ENCODE measurements around the gene TNF.

The TNF gene

GRCh38 chr6:31580807-31581433 lies 5.6 kb downstream of the TNF start (continued):
- TF ChIP-seq, protein P1, sequence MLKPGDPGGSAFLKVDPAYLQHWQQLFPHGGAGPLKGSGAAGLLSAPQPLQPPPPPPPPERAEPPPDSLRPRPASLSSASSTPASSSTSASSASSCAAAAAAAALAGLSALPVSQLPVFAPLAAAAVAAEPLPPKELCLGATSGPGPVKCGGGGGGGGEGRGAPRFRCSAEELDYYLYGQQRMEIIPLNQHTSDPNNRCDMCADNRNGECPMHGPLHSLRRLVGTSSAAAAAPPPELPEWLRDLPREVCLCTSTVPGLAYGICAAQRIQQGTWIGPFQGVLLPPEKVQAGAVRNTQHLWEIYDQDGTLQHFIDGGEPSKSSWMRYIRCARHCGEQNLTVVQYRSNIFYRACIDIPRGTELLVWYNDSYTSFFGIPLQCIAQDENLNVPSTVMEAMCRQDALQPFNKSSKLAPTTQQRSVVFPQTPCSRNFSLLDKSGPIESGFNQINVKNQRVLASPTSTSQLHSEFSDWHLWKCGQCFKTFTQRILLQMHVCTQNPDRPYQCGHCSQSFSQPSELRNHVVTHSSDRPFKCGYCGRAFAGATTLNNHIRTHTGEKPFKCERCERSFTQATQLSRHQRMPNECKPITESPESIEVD (tag by site-specific recombination; IDR thresholded peaks at IDR 0.05) = no peak
- TF ChIP-seq SALL2 (tag by site-specific recombination; IDR thresholded peaks at IDR 0.05; ENCODE audit: borderline replicate concordance) (no peak), ZNF335 (tag by site-specific recombination; conservative IDR thresholded peaks at IDR 0.05) (peak; percentile 77), ZNF292 (tag by site-specific recombination; IDR thresholded peaks at IDR 0.05; ENCODE audit: borderline replicate concordance, low read depth) (no peak), ZNF837 (tag by site-specific recombination; IDR thresholded peaks at IDR 0.05) (no peak), ZNF202 (tag by site-specific recombination; IDR thresholded peaks at IDR 0.05; ENCODE audit: borderline replicate concordance) (no peak), ZNF350 (tag by site-specific recombination; IDR thresholded peaks at IDR 0.05) (no peak), ZNF544 (tag by site-specific recombination; IDR thresholded peaks at IDR 0.05) (no peak), ZNF701 (tag by site-specific recombination; IDR thresholded peaks at IDR 0.05) (no peak), BCL11A (tag by site-specific recombination; IDR thresholded peaks at IDR 0.05; ENCODE audit: low read depth) (no peak), ZNF211 (tag by site-specific recombination; IDR thresholded peaks at IDR 0.05; ENCODE audit: low read depth) (no peak), SP7 (tag by site-specific recombination; IDR thresholded peaks at IDR 0.05) (peak; percentile 46; the same call in 1 of the 2 replicates), ZNF37A (tag by site-specific recombination; IDR thresholded peaks at IDR 0.05) (no peak), ZNF677 (tag by site-specific recombination; IDR thresholded peaks at IDR 0.05) (no peak), ZNF585B (tag by site-specific recombination; IDR thresholded peaks at IDR 0.05) (no peak), SP2 (tag by site-specific recombination; IDR thresholded peaks at IDR 0.05) (peak; percentile 36; the same call in 1 of the 2 replicates), ZNF214 (tag by site-specific recombination; IDR thresholded peaks at IDR 0.05; ENCODE audit: borderline replicate concordance) (no peak), BCL11B (tag by site-specific recombination; IDR thresholded peaks at IDR 0.05; ENCODE audit: low read depth) (no peak; the same call in 1 of the 2 replicates), GLIS2 (tag by site-specific recombination; IDR thresholded peaks at IDR 0.05) (peak; percentile 88), ZNF610 (tag by site-specific recombination; IDR thresholded peaks at IDR 0.05; ENCODE audit: borderline replicate concordance) (0 out of 2 replicates have a peak, but pooled peaks have one; percentile 70), ZNF768 (tag by site-specific recombination; IDR thresholded peaks at IDR 0.05) (no peak), ZNF311 (tag by site-specific recombination; IDR thresholded peaks at IDR 0.05; ENCODE audit: borderline replicate concordance) (no peak), ZNF121 (tag by site-specific recombination; IDR thresholded peaks at IDR 0.05) (no peak), SCRT1 (tag by site-specific recombination; IDR thresholded peaks at IDR 0.05; ENCODE audit: borderline replicate concordance) (no peak), ZNF488 (tag by site-specific recombination; IDR thresholded peaks at IDR 0.05) (no peak), ZIC2 (tag by site-specific recombination; IDR thresholded peaks at IDR 0.05) (peak; percentile 61)
- TF ChIP-seq, protein P2, sequence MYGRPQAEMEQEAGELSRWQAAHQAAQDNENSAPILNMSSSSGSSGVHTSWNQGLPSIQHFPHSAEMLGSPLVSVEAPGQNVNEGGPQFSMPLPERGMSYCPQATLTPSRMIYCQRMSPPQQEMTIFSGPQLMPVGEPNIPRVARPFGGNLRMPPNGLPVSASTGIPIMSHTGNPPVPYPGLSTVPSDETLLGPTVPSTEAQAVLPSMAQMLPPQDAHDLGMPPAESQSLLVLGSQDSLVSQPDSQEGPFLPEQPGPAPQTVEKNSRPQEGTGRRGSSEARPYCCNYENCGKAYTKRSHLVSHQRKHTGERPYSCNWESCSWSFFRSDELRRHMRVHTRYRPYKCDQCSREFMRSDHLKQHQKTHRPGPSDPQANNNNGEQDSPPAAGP (tag by site-specific recombination; IDR thresholded peaks at IDR 0.05) = no peak
- TF ChIP-seq, protein P3, sequence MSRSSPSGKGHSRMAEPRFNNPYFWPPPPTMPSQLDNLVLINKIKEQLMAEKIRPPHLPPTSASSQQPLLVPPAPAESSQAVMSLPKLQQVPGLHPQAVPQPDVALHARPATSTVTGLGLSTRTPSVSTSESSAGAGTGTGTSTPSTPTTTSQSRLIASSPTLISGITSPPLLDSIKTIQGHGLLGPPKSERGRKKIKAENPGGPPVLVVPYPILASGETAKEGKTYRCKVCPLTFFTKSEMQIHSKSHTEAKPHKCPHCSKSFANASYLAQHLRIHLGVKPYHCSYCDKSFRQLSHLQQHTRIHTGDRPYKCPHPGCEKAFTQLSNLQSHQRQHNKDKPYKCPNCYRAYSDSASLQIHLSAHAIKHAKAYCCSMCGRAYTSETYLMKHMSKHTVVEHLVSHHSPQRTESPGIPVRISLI (tag by site-specific recombination; IDR thresholded peaks at IDR 0.05) = no peak
- TF ChIP-seq, protein P4, sequence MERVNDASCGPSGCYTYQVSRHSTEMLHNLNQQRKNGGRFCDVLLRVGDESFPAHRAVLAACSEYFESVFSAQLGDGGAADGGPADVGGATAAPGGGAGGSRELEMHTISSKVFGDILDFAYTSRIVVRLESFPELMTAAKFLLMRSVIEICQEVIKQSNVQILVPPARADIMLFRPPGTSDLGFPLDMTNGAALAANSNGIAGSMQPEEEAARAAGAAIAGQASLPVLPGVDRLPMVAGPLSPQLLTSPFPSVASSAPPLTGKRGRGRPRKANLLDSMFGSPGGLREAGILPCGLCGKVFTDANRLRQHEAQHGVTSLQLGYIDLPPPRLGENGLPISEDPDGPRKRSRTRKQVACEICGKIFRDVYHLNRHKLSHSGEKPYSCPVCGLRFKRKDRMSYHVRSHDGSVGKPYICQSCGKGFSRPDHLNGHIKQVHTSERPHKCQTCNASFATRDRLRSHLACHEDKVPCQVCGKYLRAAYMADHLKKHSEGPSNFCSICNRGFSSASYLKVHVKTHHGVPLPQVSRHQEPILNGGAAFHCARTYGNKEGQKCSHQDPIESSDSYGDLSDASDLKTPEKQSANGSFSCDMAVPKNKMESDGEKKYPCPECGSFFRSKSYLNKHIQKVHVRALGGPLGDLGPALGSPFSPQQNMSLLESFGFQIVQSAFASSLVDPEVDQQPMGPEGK (tag by site-specific recombination; IDR thresholded peaks at IDR 0.05) = peak; percentile 59
- TF ChIP-seq, protein P5, sequence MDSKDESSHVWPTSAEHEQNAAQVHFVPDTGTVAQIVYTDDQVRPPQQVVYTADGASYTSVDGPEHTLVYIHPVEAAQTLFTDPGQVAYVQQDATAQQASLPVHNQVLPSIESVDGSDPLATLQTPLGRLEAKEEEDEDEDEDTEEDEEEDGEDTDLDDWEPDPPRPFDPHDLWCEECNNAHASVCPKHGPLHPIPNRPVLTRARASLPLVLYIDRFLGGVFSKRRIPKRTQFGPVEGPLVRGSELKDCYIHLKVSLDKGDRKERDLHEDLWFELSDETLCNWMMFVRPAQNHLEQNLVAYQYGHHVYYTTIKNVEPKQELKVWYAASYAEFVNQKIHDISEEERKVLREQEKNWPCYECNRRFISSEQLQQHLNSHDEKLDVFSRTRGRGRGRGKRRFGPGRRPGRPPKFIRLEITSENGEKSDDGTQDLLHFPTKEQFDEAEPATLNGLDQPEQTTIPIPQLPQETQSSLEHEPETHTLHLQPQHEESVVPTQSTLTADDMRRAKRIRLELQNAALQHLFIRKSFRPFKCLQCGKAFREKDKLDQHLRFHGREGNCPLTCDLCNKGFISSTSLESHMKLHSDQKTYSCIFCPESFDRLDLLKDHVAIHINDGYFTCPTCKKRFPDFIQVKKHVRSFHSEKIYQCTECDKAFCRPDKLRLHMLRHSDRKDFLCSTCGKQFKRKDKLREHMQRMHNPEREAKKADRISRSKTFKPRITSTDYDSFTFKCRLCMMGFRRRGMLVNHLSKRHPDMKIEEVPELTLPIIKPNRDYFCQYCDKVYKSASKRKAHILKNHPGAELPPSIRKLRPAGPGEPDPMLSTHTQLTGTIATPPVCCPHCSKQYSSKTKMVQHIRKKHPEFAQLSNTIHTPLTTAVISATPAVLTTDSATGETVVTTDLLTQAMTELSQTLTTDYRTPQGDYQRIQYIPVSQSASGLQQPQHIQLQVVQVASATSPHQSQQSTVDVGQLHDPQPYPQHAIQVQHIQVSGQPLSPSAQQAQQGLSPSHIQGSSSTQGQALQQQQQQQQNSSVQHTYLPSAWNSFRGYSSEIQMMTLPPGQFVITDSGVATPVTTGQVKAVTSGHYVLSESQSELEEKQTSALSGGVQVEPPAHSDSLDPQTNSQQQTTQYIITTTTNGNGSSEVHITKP (tag by site-specific recombination; IDR thresholded peaks at IDR 0.05) = no peak
